Fibroblast of lung (primary cell): ENCODE measurements around the gene LTBP1. TPM values are rescaled to one million over a fixed set of nuclear protein-coding genes. Genes with fewer than 3 reads are reported as not detected.
"Not testable (repeated sequence)": the region's sequence is repeated elsewhere in the genome, so short reads cannot be mapped to it uniquely, and the experiment has no call there.

Experiments used
- DNase-seq, 2 donors: peaks; one replicate each; pipeline versions ENCODE4 v3.0.0 to v3.0.0-alpha.2; 2010; ENCODE audit warnings: low read depth in 2 of 2
- H2AFZ ChIP-seq: 2 replicates; pipeline ENCODE4 v1.5.1; 2012; ENCODE audit warnings: low read length, control low read depth, inconsistent platforms
- H3K27ac ChIP-seq: 2 replicates; pipeline ENCODE4 v1.5.1; 2011; ENCODE audit warnings: low read length, control low read depth; ENCODE audit not compliant: insufficient read depth
- H3K27me3 ChIP-seq: 2 replicates; pipeline ENCODE4 v1.5.1; 2011; ENCODE audit warnings: mild to moderate bottlenecking, low read length; ENCODE audit not compliant: control insufficient read depth, insufficient read depth
- H3K36me3 ChIP-seq: 2 replicates; pipeline ENCODE4 v1.5.1; 2011; ENCODE audit warnings: low read length; ENCODE audit not compliant: control insufficient read depth, insufficient read depth
- H3K4me1 ChIP-seq: 2 replicates; pipeline ENCODE4 v1.5.1; 2011; ENCODE audit warnings: low read length; ENCODE audit not compliant: control insufficient read depth, insufficient read depth; ENCODE audit errors: extremely low read depth
- H3K4me2 ChIP-seq: 2 replicates; pipeline ENCODE4 v1.5.1; 2011; ENCODE audit warnings: low read length, control low read depth; ENCODE audit not compliant: insufficient read depth; ENCODE audit errors: extremely low read depth
- H3K4me3 ChIP-seq, 4 experiments: fragments of 200-600 bp in 1 of 4; sonication (generic) in 1 of 4; replicated peaks in 1 of 4; 2 replicates each; pipeline ENCODE4 v1.5.1; 2011 to 2016; ENCODE audit warnings: low read length in 4 of 4, low read depth in 3 of 4, mild to moderate bottlenecking in 3 of 4, control low read depth in 2 of 4, inconsistent platforms in 1 of 4, mixed read lengths in 1 of 4; ENCODE audit not compliant: insufficient read depth in 1 of 4; ENCODE audit errors: control extremely low read depth in 1 of 4
- H3K79me2 ChIP-seq: 2 replicates; pipeline ENCODE4 v1.5.1; 2012; ENCODE audit warnings: mild to moderate bottlenecking, low read length, inconsistent platforms; ENCODE audit not compliant: control insufficient read depth, insufficient read depth
- H3K9ac ChIP-seq: 2 replicates; pipeline ENCODE4 v1.5.1; 2011; ENCODE audit warnings: mild to moderate bottlenecking, low read length, control low read depth; ENCODE audit not compliant: insufficient read depth
- H3K9me3 ChIP-seq: 2 replicates; pipeline ENCODE4 v1.5.1; 2012; ENCODE audit warnings: low read depth, low read length; ENCODE audit not compliant: control insufficient read depth, insufficient read depth
- H4K20me1 ChIP-seq: 2 replicates; pipeline ENCODE4 v1.5.1; 2011; ENCODE audit warnings: low read length; ENCODE audit not compliant: control insufficient read depth, insufficient read depth; ENCODE audit errors: extremely low read depth
- CTCF ChIP-seq, 2 donors: IDR thresholded peaks in 1 of 2; conservative IDR thresholded peaks in 1 of 2; 1 replicate in 1 of 2; 2 replicates in 1 of 2; pipeline ENCODE4 v1.5.1; 2011 to 2012; ENCODE audit warnings: low read length in 2 of 2, control low read depth in 1 of 2, inconsistent platforms in 1 of 2, low read depth in 1 of 2, mild to moderate bottlenecking in 1 of 2
- EZH2 ChIP-seq: IDR thresholded peaks from 2 replicates; pipeline ENCODE4 v1.5.1; 2012; ENCODE audit warnings: low read length, control low read depth, mild to moderate bottlenecking; ENCODE audit errors: missing control alignments
- polyA plus RNA-seq, 2 donors: library from polyadenylated mRNA; depleted of rRNA in 1 of 2; stranded (reverse) in 1 of 2; unstranded in 1 of 2; fragments of >200 nt; gene quantifications; 2 replicates each; pipeline ENCODE4 v1.2.1, GENCODE V29; 2011 to 2012; ENCODE audit warnings: missing spikeins in 1 of 2
- total RNA-seq: library from RNA; depleted of rRNA; stranded (reverse); fragments of >200 nt; gene quantifications from 2 replicates; pipeline ENCODE4 v1.2.1, GENCODE V29; 2014

Gene LTBP1
- total and polyA plus RNA-seq, 2 donors (not counting 1 experiment from before 2014, with no cell fraction given), result 254 to 324 TPM

GRCh38 chr2:33384599-33384961, 437.8 kb downstream of the LTBP1 start:
- no peaks in the 10 kb centered on the region for H3K36me3 ChIP-seq
- H3K9me3 ChIP-seq, result no peaks in the 10 kb centered on the region
- no peak for DNase-seq
- H2AFZ ChIP-seq, result no peak overlapping the region
- H3K27ac ChIP-seq, result no peak overlapping the region
- no peak overlapping the region for H3K4me2 ChIP-seq
- TF ChIP-seq CTCF (conservative IDR thresholded peaks at IDR 0.05 in 1 of 2, IDR thresholded peaks at IDR 0.05 in 1 of 2; ENCODE audit: low read depth in 1 of 2, low read length in 2 of 2) (no peak), EZH2 (no peak)
- H3K27me3 ChIP-seq, result no peaks in the 10 kb centered on the region
- no peak overlapping the region for H3K4me3 ChIP-seq
- H3K4me1 ChIP-seq, result no peaks in the 10 kb centered on the region
- H3K9ac ChIP-seq, result no peak overlapping the region
- no peaks in the 10 kb centered on the region for H3K79me2 ChIP-seq
- no peaks in the 10 kb centered on the region for H4K20me1 ChIP-seq

GRCh38 chr2:33388996-33389395, 442.2 kb downstream of the LTBP1 start:
- H3K79me2 ChIP-seq, result no peaks in the 10 kb centered on the region
- no peaks in the 10 kb centered on the region for H3K4me1 ChIP-seq
- DNase-seq, result no peak
- H3K27me3 ChIP-seq, result no peaks in the 10 kb centered on the region
- H2AFZ ChIP-seq, result no peak overlapping the region
- H3K36me3 ChIP-seq, result no peaks in the 10 kb centered on the region
- H3K9ac ChIP-seq, result no peak overlapping the region
- H4K20me1 ChIP-seq, result no peaks in the 10 kb centered on the region
- H3K9me3 ChIP-seq, result no peaks in the 10 kb centered on the region
- H3K4me2 ChIP-seq, result no peak overlapping the region
- no peak overlapping the region for H3K4me3 ChIP-seq
- H3K27ac ChIP-seq, result no peak overlapping the region
- TF ChIP-seq CTCF (conservative IDR thresholded peaks at IDR 0.05 in 1 of 2, IDR thresholded peaks at IDR 0.05 in 1 of 2; ENCODE audit: low read depth in 1 of 2, low read length in 2 of 2) (no peak), EZH2 (no peak)

GRCh38 chr2:33389695-33390094, 442.9 kb downstream of the LTBP1 start:
- H4K20me1 ChIP-seq, H3K4me1 ChIP-seq, H3K27me3 ChIP-seq, H3K4me3 ChIP-seq, H2AFZ ChIP-seq, H3K79me2 ChIP-seq, H3K9me3 ChIP-seq, H3K4me2 ChIP-seq, H3K27ac ChIP-seq, DNase-seq, H3K36me3 ChIP-seq, H3K9ac ChIP-seq: not testable (repeated sequence)
